ENCODE measurements around the gene ZFYVE28.

Gene ZFYVE28

GRCh38 chr4:2266821-2267220 is 151.6 kb downstream of the ZFYVE28 start:
- no peak for DNase-seq

DNA sequence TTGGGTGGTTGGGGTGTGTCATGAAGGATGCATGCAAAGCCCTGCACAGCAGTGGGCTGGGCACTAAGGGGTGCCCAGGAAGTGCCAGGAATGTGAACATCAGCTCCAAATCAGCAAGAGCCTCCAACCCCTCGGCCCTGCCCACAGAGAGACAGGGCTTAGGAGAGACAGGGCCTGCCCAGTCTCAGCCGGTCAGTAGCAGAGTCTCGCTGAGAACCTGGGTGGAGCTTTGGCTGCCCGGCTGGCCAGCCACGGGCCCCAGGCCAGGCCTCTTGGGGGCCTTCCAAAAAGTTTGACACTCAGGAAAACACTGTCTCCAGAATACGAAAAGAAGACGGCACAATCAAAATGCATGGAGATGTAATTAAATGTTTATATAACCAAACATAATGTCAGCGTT is 152.3 kb downstream of the ZFYVE28 start:
- no peak for DNase-seq

DNA sequence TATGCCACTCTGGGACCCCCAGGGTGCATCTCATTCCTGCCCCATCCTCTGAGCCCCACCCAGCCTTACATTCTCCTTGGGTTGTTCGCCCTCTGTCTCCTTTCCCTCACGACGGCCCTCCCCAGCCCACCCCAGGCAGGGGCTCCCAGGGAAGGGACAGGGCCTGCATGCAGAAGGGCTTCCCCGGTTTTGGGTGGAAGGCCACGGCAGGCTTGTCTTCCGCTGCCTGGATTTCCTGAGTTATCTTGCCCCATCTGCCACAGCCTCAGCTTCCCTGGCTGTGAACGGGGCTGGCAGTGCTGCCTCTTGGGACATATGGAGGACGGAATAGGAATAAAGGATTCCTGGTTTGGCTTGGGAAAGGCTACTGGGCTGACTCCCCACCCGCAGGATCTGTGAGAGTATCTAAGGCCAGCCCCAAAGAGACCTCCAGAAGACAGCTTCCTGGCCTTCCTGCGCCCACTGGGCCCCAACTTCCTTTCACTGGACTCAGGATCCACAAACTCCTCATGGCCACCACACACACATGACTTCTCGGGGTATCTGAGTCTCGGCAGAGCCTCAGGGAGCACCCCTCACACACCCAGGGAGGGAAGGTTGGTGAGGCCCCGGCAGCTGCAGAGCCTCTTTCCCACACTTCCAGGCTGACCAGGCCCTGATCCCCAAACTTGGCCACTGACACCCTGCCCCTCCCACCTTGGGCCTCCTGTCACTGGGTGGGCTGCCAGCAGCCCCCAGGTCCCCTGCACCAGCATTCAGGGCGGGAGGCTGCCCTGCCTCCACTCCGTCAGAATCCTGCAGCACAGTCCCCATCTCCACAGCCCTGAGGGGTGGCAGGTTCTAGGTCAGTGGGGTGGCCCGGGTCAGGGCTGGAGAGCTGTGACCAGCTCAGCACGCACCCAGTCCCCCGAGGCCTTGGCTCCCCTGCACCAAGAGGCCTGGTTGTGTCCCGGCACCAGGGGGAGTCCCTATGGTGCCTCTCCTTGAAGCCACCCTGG is 153.0 kb downstream of the ZFYVE28 start:
- no peak for DNase-seq

- DNase-seq: no peak
These were observed 153.9 kb downstream of the ZFYVE28 start for GRCh38 chr4:2264481-2265041.

DNA sequence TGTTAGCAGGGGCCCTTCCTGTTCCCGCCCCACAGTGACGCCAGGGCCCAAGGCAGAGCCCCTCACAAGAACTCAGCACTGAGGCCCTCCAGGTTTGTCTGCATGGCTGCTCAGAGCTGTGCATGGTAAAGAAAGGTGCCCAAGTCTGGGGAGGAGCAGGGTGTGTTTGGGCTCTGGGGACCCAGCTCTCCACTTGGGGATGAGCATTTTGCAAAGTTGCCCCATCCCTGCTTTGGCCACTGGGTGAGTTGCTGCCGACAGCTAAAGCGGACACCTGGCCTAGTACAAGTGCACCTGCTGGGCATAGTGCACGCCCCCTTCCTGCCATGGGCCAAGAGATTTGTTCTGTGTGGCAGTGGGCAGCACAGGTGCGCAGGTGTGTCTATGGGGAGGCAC is 154.5 kb downstream of the ZFYVE28 start:
- DNase-seq: no peak

DNA sequence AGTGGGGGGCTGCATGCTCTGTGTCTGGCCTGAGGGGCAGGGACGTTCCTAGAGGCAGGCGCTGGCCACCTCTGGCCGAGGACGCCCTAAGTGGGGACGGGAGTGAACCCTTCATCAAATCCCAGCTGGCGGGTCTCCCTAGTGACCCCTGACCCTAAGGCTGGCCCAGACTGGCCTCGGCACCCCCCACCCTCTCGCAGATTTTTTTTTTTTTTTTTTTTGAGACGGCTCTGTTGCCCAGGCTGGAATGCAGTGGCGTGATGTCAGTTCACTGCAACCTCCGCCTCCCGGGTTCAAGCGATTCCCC is 155.5 kb downstream of the ZFYVE28 start:
- DNase-seq: no peak

- peak; percentile 59 for DNase-seq
These were observed 156.1 kb downstream of the ZFYVE28 start for GRCh38 chr4:2262145-2262943.

GRCh38 chr4:2261853-2262144 is 156.6 kb downstream of the ZFYVE28 start, which contains the start of gene MXD4:
Gene MXD4 (minus strand): TSS chr4:2262109. CDS start chr4:2261980, 129 bp downstream.
- no peak for DNase-seq

GRCh38 chr4:2261110-2261852 is 157.2 kb downstream of the ZFYVE28 start:
- no peak for DNase-seq

- DNase-seq: no peak
These were observed 157.9 kb downstream of the ZFYVE28 start for GRCh38 chr4:2260344-2261109.

- no peak for DNase-seq
These were observed 158.7 kb downstream of the ZFYVE28 start for GRCh38 chr4:2259541-2260343.

DNA sequence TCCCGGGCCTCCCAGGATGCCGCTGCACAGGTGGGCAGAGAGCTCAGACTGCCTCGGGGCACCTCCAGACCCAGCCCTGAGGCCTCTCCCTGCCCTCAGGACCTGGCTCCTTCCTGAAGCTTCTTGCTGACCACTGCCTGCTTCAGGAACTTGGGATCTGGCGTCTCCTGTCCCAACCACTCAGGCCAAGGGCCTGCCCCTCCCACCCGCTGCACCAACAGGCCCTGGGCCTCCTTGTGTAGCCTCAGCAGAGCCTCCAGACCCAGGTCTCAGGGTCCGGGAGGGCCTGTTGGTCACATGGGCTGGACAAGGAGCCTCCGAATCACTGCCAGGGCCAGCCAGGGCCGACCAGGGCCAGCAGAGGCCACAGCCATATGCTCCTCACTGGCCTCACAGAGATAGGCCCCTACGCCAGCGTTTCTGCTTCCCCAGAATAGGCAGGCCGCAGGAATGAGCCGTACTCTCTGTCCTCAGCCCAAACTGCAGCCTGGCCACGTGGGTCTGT is 159.4 kb downstream of the ZFYVE28 start:
- no peak for DNase-seq

- no peak for DNase-seq
These were observed 160.1 kb downstream of the ZFYVE28 start for GRCh38 chr4:2258091-2259035.

GRCh38 chr4:2257361-2258081 is 160.9 kb downstream of the ZFYVE28 start:
- no peak for DNase-seq

- no peak for DNase-seq
These were observed 161.7 kb downstream of the ZFYVE28 start for GRCh38 chr4:2256781-2257191.

GRCh38 chr4:2256156-2256731 is 162.2 kb downstream of the ZFYVE28 start:
- DNase-seq: no peak

DNA sequence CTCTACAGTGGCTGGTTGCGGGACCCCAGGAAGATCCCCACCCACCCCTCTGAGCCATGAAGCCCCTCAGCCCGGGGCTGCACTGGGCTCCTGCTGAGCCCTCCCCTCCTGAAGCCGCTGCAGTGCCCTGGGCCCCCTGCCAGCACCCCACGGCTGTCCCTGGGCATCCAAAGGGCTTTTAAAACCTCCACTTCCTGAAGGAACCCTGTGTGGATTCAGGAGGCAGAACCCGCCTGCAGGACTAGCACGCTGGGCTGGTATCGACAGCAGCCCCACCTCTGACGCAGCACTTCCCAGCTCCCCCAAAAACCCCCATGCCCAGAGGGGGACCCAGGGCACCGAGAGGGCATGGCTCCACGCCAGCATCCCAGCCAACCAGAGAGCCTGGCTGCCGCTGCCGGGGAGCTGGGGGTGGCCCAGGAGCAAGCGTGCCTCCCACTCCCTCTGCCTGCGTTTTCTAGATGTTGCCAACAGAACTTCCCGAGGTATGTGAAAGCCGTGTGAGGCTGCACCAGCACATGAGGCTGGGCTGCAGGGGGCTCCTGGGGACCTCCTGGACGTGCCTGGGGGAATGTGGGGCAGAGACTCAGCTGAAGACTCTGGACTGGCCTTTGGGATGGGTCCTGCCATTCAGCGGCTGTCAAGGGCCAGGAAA is 162.8 kb downstream of the ZFYVE28 start:
- no peak for DNase-seq
